T-helper 2 cell treated with Interferon-gamma antibody and Interleukin-4, amounts not matched to agents 5 μg/mL and 100 μg/mL, for 36 hours (primary cell): ENCODE measurements around the gene C6orf89.

Experiments used
- DNase-seq: peaks from one replicate; pipeline ENCODE4 v3.0.0; 2021; ENCODE audit warnings: low spot score
- H3K27ac Mint-ChIP-seq: one replicate; pipeline ENCODE4 v1.8.0; 2021; ENCODE audit warnings: mild to moderate bottlenecking, mixed read lengths
- H3K27me3 Mint-ChIP-seq: one replicate; pipeline ENCODE4 v1.8.0; 2021; ENCODE audit warnings: low read depth, mixed read lengths
- H3K36me3 Mint-ChIP-seq: one replicate; pipeline ENCODE4 v1.8.0; 2021; ENCODE audit warnings: low read depth, mixed read lengths
- H3K4me1 Mint-ChIP-seq: one replicate; pipeline ENCODE4 v1.8.0; 2021; ENCODE audit warnings: low read depth, mixed read lengths
- H3K4me3 Mint-ChIP-seq: one replicate; pipeline ENCODE4 v1.8.0; 2022; ENCODE audit warnings: mild to moderate bottlenecking, moderate library complexity, mixed read lengths
- H3K9me3 Mint-ChIP-seq: one replicate; pipeline ENCODE4 v1.8.0; 2021; ENCODE audit warnings: mixed read lengths

The C6orf89 gene

GRCh38 chr6:36973647-36974046 is 87.9 kb downstream of the C6orf89 start:
- Mint-ChIP-seq H3K9me3 (no peaks in the 10 kb centered on the region), H3K27me3 (no peaks in the 10 kb centered on the region), H3K4me3 (no peak overlapping the region), H3K36me3 (peaks cover 83% of the 10 kb centered on the region), H3K27ac (no peak overlapping the region), H3K4me1 (peaks cover 2% of the 10 kb centered on the region)
- DNase-seq = no peak

- no peaks in the 10 kb centered on the region for H3K27me3 Mint-ChIP-seq
- peaks cover 77% of the 10 kb centered on the region for H3K36me3 Mint-ChIP-seq
- H3K4me1 Mint-ChIP-seq = peaks cover 15% of the 10 kb centered on the region
- no peaks in the 10 kb centered on the region for H3K9me3 Mint-ChIP-seq
- DNase-seq = no peak
- H3K27ac Mint-ChIP-seq = no peak overlapping the region
- H3K4me3 Mint-ChIP-seq = no peak overlapping the region
These were observed 89.7 kb downstream of the C6orf89 start for GRCh38 chr6:36975231-36976006.

- Mint-ChIP-seq H3K4me1 (peaks cover 20% of the 10 kb centered on the region), H3K27ac (no peak overlapping the region), H3K27me3 (no peaks in the 10 kb centered on the region), H3K4me3 (no peak overlapping the region), H3K36me3 (peaks cover 77% of the 10 kb centered on the region), H3K9me3 (no peaks in the 10 kb centered on the region)
- DNase-seq = no peak
These were observed 90.2 kb downstream of the C6orf89 start for GRCh38 chr6:36976007-36976264.

- no peak overlapping the region for H3K27ac Mint-ChIP-seq
- H3K36me3 Mint-ChIP-seq = peaks cover 71% of the 10 kb centered on the region
- peaks cover 20% of the 10 kb centered on the region for H3K4me1 Mint-ChIP-seq
- no peak for DNase-seq
- no peak overlapping the region for H3K4me3 Mint-ChIP-seq
- H3K9me3 Mint-ChIP-seq = no peaks in the 10 kb centered on the region
- H3K27me3 Mint-ChIP-seq = no peaks in the 10 kb centered on the region
These were observed 90.8 kb downstream of the C6orf89 start for GRCh38 chr6:36976509-36976908.

GRCh38 chr6:36976931-36977330 is 91.2 kb downstream of the C6orf89 start:
- no peak overlapping the region for H3K27ac Mint-ChIP-seq
- H3K4me3 Mint-ChIP-seq = no peak overlapping the region
- no peaks in the 10 kb centered on the region for H3K27me3 Mint-ChIP-seq
- no peaks in the 10 kb centered on the region for H3K9me3 Mint-ChIP-seq
- no peak for DNase-seq
- peaks cover 24% of the 10 kb centered on the region for H3K4me1 Mint-ChIP-seq
- H3K36me3 Mint-ChIP-seq = peaks cover 71% of the 10 kb centered on the region

- no peak overlapping the region for H3K4me3 Mint-ChIP-seq
- peaks cover 26% of the 10 kb centered on the region for H3K4me1 Mint-ChIP-seq
- no peak for DNase-seq
- H3K9me3 Mint-ChIP-seq = no peaks in the 10 kb centered on the region
- peaks cover 67% of the 10 kb centered on the region for H3K36me3 Mint-ChIP-seq
- H3K27me3 Mint-ChIP-seq = no peaks in the 10 kb centered on the region
- H3K27ac Mint-ChIP-seq = no peak overlapping the region
These were observed 91.8 kb downstream of the C6orf89 start for GRCh38 chr6:36977470-36977941.
